HG02852 (cell line): ENCODE data around the gene TRIP12.
"Not testable (repeated sequence)": the region's sequence is repeated elsewhere in the genome, so short reads cannot be mapped to it uniquely, and the experiment has no call there.

Experiments used
- ATAC-seq: cut with Tn5 transposase; IDR thresholded peaks from one replicate; pipeline ENCODE4 v1.9.1; 2021; ENCODE audit warnings: mild to moderate bottlenecking, moderate library complexity; ENCODE audit not compliant: unreplicated experiment

Gene TRIP12

GRCh38 chr2:229725716-229726574 lies 195.9 kb downstream of the TRIP12 start:
- no peak for ATAC-seq

DNA sequence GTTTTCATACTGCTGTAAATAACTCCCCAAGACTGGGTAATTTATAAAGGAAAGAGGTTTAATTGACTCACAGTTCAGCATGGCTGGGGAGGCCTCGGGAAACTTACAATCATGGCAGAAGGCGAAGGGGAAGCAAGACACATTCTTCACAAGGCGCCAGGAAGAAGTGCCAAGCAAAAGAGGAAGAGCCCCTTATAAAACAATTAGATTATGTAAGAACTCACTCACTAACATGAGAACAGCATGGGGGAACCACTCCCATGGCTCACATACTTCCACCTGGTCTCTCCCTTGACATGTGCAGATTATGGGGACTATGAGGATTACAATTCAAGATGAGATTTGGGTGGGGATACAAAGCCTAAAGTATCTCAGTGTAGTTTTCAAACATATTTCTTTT lies 198.6 kb downstream of the TRIP12 start:
- not testable (repeated sequence) for ATAC-seq

DNA sequence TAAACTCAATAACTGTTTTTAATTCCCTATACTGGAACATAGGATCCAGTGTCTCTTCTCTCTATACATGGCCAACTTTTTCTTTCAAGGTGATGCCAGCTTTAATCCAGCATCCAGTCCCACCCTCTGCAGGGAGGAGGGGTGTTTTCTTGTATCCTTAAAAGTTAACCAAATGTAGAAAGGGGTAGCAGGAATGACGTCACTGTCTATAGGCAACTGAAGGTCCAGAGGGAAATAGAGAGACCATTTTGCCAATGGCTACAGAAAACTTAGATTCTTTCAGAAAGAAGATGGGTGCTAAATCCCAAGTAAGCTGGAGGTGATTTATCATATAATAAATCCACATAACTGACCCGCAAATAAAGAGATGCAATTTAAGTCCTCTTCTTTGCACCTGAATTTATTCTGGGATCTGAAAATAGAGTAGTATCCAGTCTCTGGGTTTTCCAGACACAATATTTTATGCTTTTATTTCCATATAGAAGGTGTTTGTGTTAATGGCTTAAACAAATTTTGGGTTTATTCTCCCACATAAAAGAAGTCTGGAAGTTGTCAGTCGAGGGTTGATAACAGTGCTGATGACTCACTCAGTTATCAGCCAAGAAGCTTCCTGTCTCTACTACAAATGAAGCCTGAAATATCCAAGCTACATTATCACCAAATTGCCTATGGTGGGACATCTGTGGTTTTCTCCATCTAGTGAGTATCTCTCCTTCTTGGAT lies 201.7 kb downstream of the TRIP12 start:
- no peak for ATAC-seq

DNA sequence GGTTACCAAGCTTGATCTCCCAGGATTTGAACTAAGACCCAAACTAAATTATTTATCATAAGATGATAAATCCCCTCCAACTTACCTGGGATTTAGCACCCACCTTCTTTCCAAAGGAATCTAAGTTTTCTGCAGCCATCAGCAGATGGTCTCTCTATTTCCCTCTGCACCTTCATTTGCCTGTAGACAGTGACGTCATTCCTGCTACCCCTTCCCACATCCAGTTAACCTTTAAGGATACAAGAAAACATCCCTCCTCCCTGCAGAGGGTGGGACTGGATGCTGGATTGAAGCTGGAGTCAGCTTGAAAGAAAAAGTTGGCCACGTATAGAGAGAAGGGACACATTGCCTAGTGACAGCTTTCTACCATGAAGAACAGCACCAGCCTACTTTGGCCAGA lies 203.8 kb downstream of the TRIP12 start:
- ATAC-seq: no peak

GRCh38 chr2:229715895-229716507 lies 205.8 kb downstream of the TRIP12 start:
- ATAC-seq: no peak

GRCh38 chr2:229714736-229715541 lies 206.9 kb downstream of the TRIP12 start:
- ATAC-seq: peak; percentile 43

DNA sequence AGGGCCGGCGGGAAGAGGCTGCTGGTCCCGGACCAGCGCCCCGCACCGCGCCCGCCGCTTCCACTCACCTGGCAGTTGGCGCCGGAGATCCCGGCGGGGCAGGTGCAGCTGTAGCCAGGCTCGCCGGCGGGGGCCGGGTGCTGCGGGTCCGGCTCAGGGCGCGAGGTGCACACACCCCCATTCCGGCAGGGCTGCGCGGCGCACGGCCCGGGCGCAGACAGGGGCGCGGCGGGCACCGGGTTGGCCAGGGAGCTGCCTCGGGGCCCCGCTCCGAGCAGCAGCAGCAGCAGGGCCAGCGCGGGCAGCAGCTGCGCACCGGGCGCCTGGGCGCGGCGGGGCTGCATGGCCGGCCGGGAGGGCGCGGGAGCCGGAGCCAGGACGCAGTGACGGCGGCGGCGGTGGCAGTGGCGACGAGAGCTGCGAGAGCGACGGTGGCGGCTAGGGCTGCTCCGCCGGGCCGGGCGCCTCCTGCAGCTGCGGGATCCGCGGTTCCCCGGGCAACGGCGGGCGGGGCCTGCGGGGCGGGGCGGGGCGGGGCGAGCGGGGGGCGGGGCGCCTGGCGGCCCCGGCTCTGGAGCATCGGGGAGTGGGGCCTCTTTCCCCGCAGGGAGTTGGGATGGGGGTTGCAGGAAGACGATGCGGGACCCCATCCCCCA lies 207.6 kb downstream of the TRIP12 start, which contains the start of gene DNER:
TSS of gene DNER (minus strand) at position 476 of the 656 bp plus-strand sequence. CDS start at position 344, 132 bp downstream.
- peak; percentile 77 for ATAC-seq
